H9 (cell line): ENCODE data around the gene SPSB2. TPM values are rescaled to one million over a fixed set of nuclear protein-coding genes. Genes with fewer than 3 reads are reported as not detected.

Experiments
- DNase-seq: peaks from one replicate; pipeline ENCODE4 v3.0.0-alpha.2; 2017
- H2AFZ ChIP-seq: one replicate; pipeline ENCODE4 v1.6.1; 2013; ENCODE audit warnings: mild to moderate bottlenecking, low read length, control low read depth, moderate library complexity
- H2AK5ac ChIP-seq: 2 replicates; pipeline ENCODE4 v1.6.1; 2013; ENCODE audit warnings: low read length, control low read depth, mixed read lengths; ENCODE audit not compliant: insufficient read length
- H2BK120ac ChIP-seq: one replicate; pipeline ENCODE4 v1.6.1; 2013; ENCODE audit warnings: low read depth, mild to moderate bottlenecking, low read length, control low read depth, inconsistent platforms; ENCODE audit not compliant: poor library complexity, severe bottlenecking
- H2BK12ac ChIP-seq: 2 replicates; pipeline ENCODE4 v1.6.1; 2013; ENCODE audit warnings: low read length, control low read depth, mixed read lengths, low read depth; ENCODE audit not compliant: insufficient read length
- H2BK15ac ChIP-seq: 2 replicates; pipeline ENCODE4 v1.6.1; 2013; ENCODE audit warnings: low read depth, low read length, control low read depth
- H2BK20ac ChIP-seq: one replicate; pipeline ENCODE4 v1.6.1; 2013; ENCODE audit warnings: low read depth, mild to moderate bottlenecking, low read length, control low read depth, inconsistent platforms; ENCODE audit not compliant: poor library complexity, severe bottlenecking
- H2BK5ac ChIP-seq: 2 replicates; pipeline ENCODE4 v1.6.1; 2013; ENCODE audit warnings: low read length, control low read depth, mixed read lengths; ENCODE audit not compliant: insufficient read length
- H3K14ac ChIP-seq: 2 replicates; pipeline ENCODE4 v1.6.1; 2013; ENCODE audit warnings: low read length, control low read depth; ENCODE audit not compliant: insufficient read depth
- H3K18ac ChIP-seq: 2 replicates; pipeline ENCODE4 v1.6.1; 2013; ENCODE audit warnings: low read depth, mild to moderate bottlenecking, mixed read lengths, low read length, control low read depth; ENCODE audit not compliant: insufficient read length
- H3K23ac ChIP-seq: 2 replicates; pipeline ENCODE4 v1.6.1; 2013; ENCODE audit warnings: low read length, control low read depth, mixed read lengths, low read depth; ENCODE audit not compliant: insufficient read length
- H3K23me2 ChIP-seq: 2 replicates; pipeline ENCODE4 v1.6.1; 2013; ENCODE audit warnings: low read depth, mild to moderate bottlenecking, mixed read lengths, low read length, control low read depth; ENCODE audit not compliant: insufficient read length, poor library complexity, severe bottlenecking
- H3K27ac ChIP-seq: 2 replicates; pipeline ENCODE4 v1.5.1; 2013; ENCODE audit warnings: low read length, control low read depth, mixed read lengths, low read depth; ENCODE audit not compliant: insufficient read length
- H3K27me3 ChIP-seq: 2 replicates; pipeline ENCODE4 v1.6.1; 2013; ENCODE audit warnings: low read length, control low read depth, inconsistent platforms; ENCODE audit not compliant: insufficient read depth
- H3K4ac ChIP-seq: 2 replicates; pipeline ENCODE4 v1.6.1; 2013; ENCODE audit warnings: low read depth, mild to moderate bottlenecking, control low read depth, inconsistent platforms, low read length, moderate library complexity
- H3K4me1 ChIP-seq: 2 replicates; pipeline ENCODE4 v1.6.1; 2013; ENCODE audit warnings: low read length, control low read depth, inconsistent platforms; ENCODE audit not compliant: insufficient read depth
- H3K4me2 ChIP-seq: 2 replicates; pipeline ENCODE4 v1.6.1; 2013; ENCODE audit warnings: low read length, control low read depth, mixed read lengths; ENCODE audit not compliant: insufficient read length, insufficient read depth
- H3K56ac ChIP-seq: 2 replicates; pipeline ENCODE4 v1.6.1; 2013; ENCODE audit warnings: low read depth, mild to moderate bottlenecking, mixed read lengths, low read length, control low read depth; ENCODE audit not compliant: insufficient read length
- H3K79me1 ChIP-seq: 2 replicates; pipeline ENCODE4 v1.6.1; 2013; ENCODE audit warnings: low read depth, mild to moderate bottlenecking, moderate library complexity, low read length, control low read depth, inconsistent platforms; ENCODE audit not compliant: insufficient read depth, poor library complexity, severe bottlenecking
- H3K79me2 ChIP-seq: 2 replicates; pipeline ENCODE4 v1.6.1; 2013; ENCODE audit warnings: low read length, control low read depth, inconsistent platforms; ENCODE audit not compliant: insufficient read depth
- H3K9ac ChIP-seq: 2 replicates; pipeline ENCODE4 v1.6.1; 2013; ENCODE audit warnings: low read length, control low read depth, mixed read lengths; ENCODE audit not compliant: insufficient read length; ENCODE audit errors: extremely low read depth
- H3K9me3 ChIP-seq: one replicate; pipeline ENCODE4 v1.6.1; 2013; ENCODE audit warnings: low read depth, low read length, inconsistent platforms; ENCODE audit not compliant: control insufficient read depth
- H3T11ph ChIP-seq: one replicate; pipeline ENCODE4 v1.6.1; 2013; ENCODE audit warnings: mild to moderate bottlenecking, low read length, control low read depth, inconsistent platforms
- H4K20me1 ChIP-seq: one replicate; pipeline ENCODE4 v1.6.1; 2013; ENCODE audit not compliant: control insufficient read depth, insufficient read length, insufficient read depth
- H4K5ac ChIP-seq: 2 replicates; pipeline ENCODE4 v1.6.1; 2013; ENCODE audit warnings: low read depth, mild to moderate bottlenecking, mixed read lengths, low read length, control low read depth; ENCODE audit not compliant: insufficient read length
- H4K8ac ChIP-seq: replicated peaks from 2 replicates; pipeline ENCODE4 v1.6.1; 2013; ENCODE audit warnings: low read length, control low read depth, mixed read lengths, low read depth; ENCODE audit not compliant: insufficient read length
- H4K91ac ChIP-seq: 2 replicates; pipeline ENCODE4 v1.6.1; 2013; ENCODE audit warnings: low read depth, mild to moderate bottlenecking, moderate library complexity, mixed read lengths, low read length, control low read depth; ENCODE audit not compliant: insufficient read length
- H3K27ac Mint-ChIP-seq, 3 experiments: 2 replicates in 2 of 3; 3 replicates in 1 of 3; pipeline ENCODE4 v1.8.0; 2020 to 2021; ENCODE audit warnings: mixed read lengths in 3 of 3, mild to moderate bottlenecking in 1 of 3, moderate library complexity in 1 of 3
- H3K27me3 Mint-ChIP-seq: 2 replicates; pipeline ENCODE4 v1.8.0; 2021; ENCODE audit warnings: low read depth, mild to moderate bottlenecking, moderate library complexity, mixed read lengths
- H3K36me3 Mint-ChIP-seq, 3 experiments: 2 replicates in 2 of 3; 3 replicates in 1 of 3; pipeline ENCODE4 v1.8.0; 2020 to 2021; ENCODE audit warnings: low read depth in 3 of 3, mixed read lengths in 3 of 3; ENCODE audit not compliant: insufficient read depth in 1 of 3
- H3K4me1 Mint-ChIP-seq, 2 experiments: 2 replicates each; pipeline ENCODE4 v1.8.0; 2020; ENCODE audit warnings: mixed read lengths in 2 of 2
- H3K4me3 Mint-ChIP-seq, 2 experiments: 2 replicates in 1 of 2; 3 replicates in 1 of 2; pipeline ENCODE4 v1.8.0; 2020 to 2021; ENCODE audit warnings: mild to moderate bottlenecking in 2 of 2, mixed read lengths in 2 of 2, moderate library complexity in 1 of 2
- H3K9me3 Mint-ChIP-seq, 2 experiments: 2 replicates in 1 of 2; 3 replicates in 1 of 2; pipeline ENCODE4 v1.8.0; 2020; ENCODE audit warnings: mild to moderate bottlenecking in 2 of 2, mixed read lengths in 2 of 2, moderate library complexity in 1 of 2
- WGBS: extraction: QIAGEN DNeasy Blood & Tissue Kit; methylation state at CpG from one replicate; pipeline ENCODE4 v1.1.7; 2013; ENCODE audit warnings: missing lambda C conversion rate, low lambda C conversion rate, mixed read lengths; ENCODE audit not compliant: insufficient read length; ENCODE audit errors: extremely low coverage; 5-methylcytosine and 5-hydroxymethylcytosine counted together
- total RNA-seq: library from RNA; stranded (reverse); gene quantifications from 2 replicates; pipeline ENCODE4 v1.2.1, GENCODE V29; 2021
- TF ChIP-seq, protein P1 (sequence below): fragments of 200-600 bp; sonication (generic); conservative IDR thresholded peaks from 3 replicates; pipeline ENCODE4 v1.8.0; 2021; ENCODE audit warnings: antibody characterized with exemption, mild to moderate bottlenecking

The SPSB2 gene
- total RNA-seq, 1 experiment from 2014 or later: 13.7 TPM

GRCh38 chr12:6912164-6912935, 39.2 kb upstream of the SPSB2 start:
- Histone ChIP-seq H3K27me3 (no peaks in the 10 kb centered on the region; the same call in 1 of the 2 replicates), H2BK5ac (no peak overlapping the region), H3T11ph (no peak overlapping the region), H3K27ac (no peak overlapping the region), H3K4ac (no peak overlapping the region), H3K14ac (no peak overlapping the region), H3K4me2 (no peak overlapping the region), H3K79me2 (no peaks in the 10 kb centered on the region), H3K9ac (no peak overlapping the region), H2BK20ac (no peak overlapping the region), H4K20me1 (no peaks in the 10 kb centered on the region), H2BK12ac (no peak overlapping the region), H3K23me2 (peaks cover 16% of the 10 kb centered on the region), H3K9me3 (no peaks in the 10 kb centered on the region), H3K56ac (no peak overlapping the region), H4K91ac (no peak overlapping the region), H3K23ac (no peak overlapping the region), H4K8ac (no peak overlapping the region), H2AK5ac (no peak overlapping the region), H2AFZ (no peak overlapping the region), H4K5ac (no peak overlapping the region), H2BK120ac (no peak overlapping the region), H3K4me1 (no peaks in the 10 kb centered on the region; the same call in 1 of the 2 replicates), H2BK15ac (no peak overlapping the region), H3K18ac (no peak overlapping the region), H3K79me1 (peaks cover 6% of the 10 kb centered on the region)
- Mint-ChIP-seq H3K9me3 (no peaks in the 10 kb centered on the region), H3K4me1 (peaks cover 22 to 40% of the 10 kb centered on the region in 2 experiments), H3K36me3 (peaks cover 7 to 18% (median 17%) of the 10 kb centered on the region in 3 experiments), H3K4me3 (0 out of 5 replicates have a peak overlapping the region, but pooled peaks of 1 of the 2 experiments have one; percentile 62), H3K27me3 (peaks cover 24% of the 10 kb centered on the region), H3K27ac (no peak overlapping the region)
- no CpG with 5 or more reads among the region's 15 CpGs for WGBS
- TF ChIP-seq, protein P1, sequence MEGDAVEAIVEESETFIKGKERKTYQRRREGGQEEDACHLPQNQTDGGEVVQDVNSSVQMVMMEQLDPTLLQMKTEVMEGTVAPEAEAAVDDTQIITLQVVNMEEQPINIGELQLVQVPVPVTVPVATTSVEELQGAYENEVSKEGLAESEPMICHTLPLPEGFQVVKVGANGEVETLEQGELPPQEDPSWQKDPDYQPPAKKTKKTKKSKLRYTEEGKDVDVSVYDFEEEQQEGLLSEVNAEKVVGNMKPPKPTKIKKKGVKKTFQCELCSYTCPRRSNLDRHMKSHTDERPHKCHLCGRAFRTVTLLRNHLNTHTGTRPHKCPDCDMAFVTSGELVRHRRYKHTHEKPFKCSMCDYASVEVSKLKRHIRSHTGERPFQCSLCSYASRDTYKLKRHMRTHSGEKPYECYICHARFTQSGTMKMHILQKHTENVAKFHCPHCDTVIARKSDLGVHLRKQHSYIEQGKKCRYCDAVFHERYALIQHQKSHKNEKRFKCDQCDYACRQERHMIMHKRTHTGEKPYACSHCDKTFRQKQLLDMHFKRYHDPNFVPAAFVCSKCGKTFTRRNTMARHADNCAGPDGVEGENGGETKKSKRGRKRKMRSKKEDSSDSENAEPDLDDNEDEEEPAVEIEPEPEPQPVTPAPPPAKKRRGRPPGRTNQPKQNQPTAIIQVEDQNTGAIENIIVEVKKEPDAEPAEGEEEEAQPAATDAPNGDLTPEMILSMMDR: no peak
- no peak for DNase-seq
